SK-N-SH treated with all-trans-retinoic acid at 6 μM for 48 hours (cell line): ENCODE results near the gene PWWP2B.

ENCODE experiments used
- ATAC-seq: fragments of 200-7000 bp; cut with Tn5 transposase; 3 replicates; pipeline ENCODE4 v1.9.1; 2020; ENCODE audit warnings: mild to moderate bottlenecking, moderate library complexity
- BACH2 ChIP-seq: fragments of 250-450 bp; sonication (Bioruptor Pico); IDR thresholded peaks from 2 replicates; pipeline ENCODE4 v1.9.0; 2021; ENCODE audit warnings: mild to moderate bottlenecking, borderline replicate concordance
- CSDC2 ChIP-seq: fragments of 250-450 bp; sonication (Bioruptor Pico); IDR thresholded peaks from 2 replicates; pipeline ENCODE4 v1.5.0; 2020; ENCODE audit warnings: mild to moderate bottlenecking, moderate library complexity
- ISL1 ChIP-seq: fragments of 250-450 bp; sonication (Bioruptor Pico); IDR thresholded peaks from 2 replicates; pipeline ENCODE4 v2.1.2; 2022; ENCODE audit warnings: mild to moderate bottlenecking, moderate library complexity
- OSR1 ChIP-seq: fragments of 250-450 bp; sonication (Bioruptor Pico); IDR thresholded peaks from 2 replicates; pipeline ENCODE4 v1.8.0; 2022; ENCODE audit warnings: moderate library complexity, mild to moderate bottlenecking, inconsistent platforms
- PPARA ChIP-seq: fragments of 250-450 bp; sonication (Bioruptor Pico); IDR thresholded peaks from 2 replicates; pipeline ENCODE4 v1.5.0; 2020; ENCODE audit warnings: mild to moderate bottlenecking, borderline replicate concordance
- RARB ChIP-seq: fragments of 250-450 bp; sonication (Bioruptor Pico); IDR thresholded peaks from 2 replicates; pipeline ENCODE4 v1.8.0; 2021; ENCODE audit warnings: mild to moderate bottlenecking, moderate library complexity
- TOX ChIP-seq: fragments of 250-450 bp; sonication (Bioruptor Pico); IDR thresholded peaks from 2 replicates; pipeline ENCODE4 v1.8.0; 2021; ENCODE audit warnings: mild to moderate bottlenecking, moderate library complexity, borderline replicate concordance
- ZC3H10 ChIP-seq: fragments of 250-450 bp; sonication (Bioruptor Pico); IDR thresholded peaks from 2 replicates; pipeline ENCODE4 v1.5.1; 2021; ENCODE audit warnings: mild to moderate bottlenecking, moderate library complexity
- ZFP3 ChIP-seq: fragments of 250-450 bp; sonication (Bioruptor Pico); IDR thresholded peaks from 2 replicates; pipeline ENCODE4 v1.5.0; 2020; ENCODE audit warnings: mild to moderate bottlenecking, moderate library complexity
- ZFP30 ChIP-seq: fragments of 450-650 bp; formaldehyde crosslinking; IDR thresholded peaks from 2 replicates; pipeline ENCODE4 v1.5.0; 2022; ENCODE audit warnings: mild to moderate bottlenecking, moderate library complexity
- ZNF565 ChIP-seq: fragments of 450-650 bp; formaldehyde crosslinking; conservative IDR thresholded peaks from 2 replicates; pipeline ENCODE4 v1.5.0; 2020; ENCODE audit warnings: low read depth, mild to moderate bottlenecking, moderate library complexity
- ZNF8 ChIP-seq: fragments of 450-650 bp; formaldehyde crosslinking; IDR thresholded peaks from 2 replicates; pipeline ENCODE4 v1.5.0; 2020; ENCODE audit warnings: mild to moderate bottlenecking, moderate library complexity
- TF ChIP-seq, protein P1 (sequence below): fragments of 250-450 bp; sonication (Bioruptor Pico); IDR thresholded peaks from 2 replicates; pipeline ENCODE4 v1.8.0; 2021; ENCODE audit warnings: low read depth, mild to moderate bottlenecking, moderate library complexity, borderline replicate concordance
- TF ChIP-seq, protein P2 (sequence below): fragments of 250-450 bp; sonication (Bioruptor Pico); IDR thresholded peaks from 2 replicates; pipeline ENCODE4 v1.5.1; 2020; ENCODE audit warnings: low read depth, mild to moderate bottlenecking, moderate library complexity
- TF ChIP-seq, protein P3 (sequence below): fragments of 250-450 bp; sonication (Bioruptor Pico); IDR thresholded peaks from 2 replicates; pipeline ENCODE4 v1.5.1; 2021; ENCODE audit warnings: mild to moderate bottlenecking, moderate library complexity

PWWP2B gene

DNA sequence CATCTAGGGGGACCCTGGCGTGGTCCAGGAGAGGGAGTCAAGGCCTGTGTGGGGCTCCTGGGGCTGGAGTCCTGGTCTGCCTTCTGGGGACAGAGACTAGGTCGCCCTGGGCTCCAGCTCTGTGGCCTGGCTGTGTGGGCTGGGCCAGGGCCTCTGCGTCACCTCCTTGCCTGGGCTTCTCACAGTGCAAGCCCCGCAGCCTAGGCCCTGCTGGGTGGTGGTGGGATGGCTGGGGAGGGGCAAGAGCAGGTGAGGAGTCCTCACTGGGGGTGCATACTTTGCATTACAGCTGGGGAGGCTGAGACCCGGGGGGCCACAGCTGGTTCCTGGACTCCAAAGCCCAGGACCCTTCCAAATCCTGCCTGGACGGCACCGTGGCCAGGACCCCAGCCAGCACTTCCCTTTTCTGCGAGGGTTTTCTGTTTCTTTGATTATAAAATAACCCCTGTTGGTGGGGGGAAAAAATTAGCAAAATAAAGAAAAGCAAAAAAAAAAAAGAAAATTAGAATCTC, 23.5 kb downstream of the PWWP2B start:
- no peak for ATAC-seq
- TF ChIP-seq OSR1 (CRISPR knock-in tag) (no peak), ZNF565 (CRISPR knock-in tag) (no peak), ZFP3 (CRISPR knock-in tag) (no peak)
- TF ChIP-seq, protein P1, sequence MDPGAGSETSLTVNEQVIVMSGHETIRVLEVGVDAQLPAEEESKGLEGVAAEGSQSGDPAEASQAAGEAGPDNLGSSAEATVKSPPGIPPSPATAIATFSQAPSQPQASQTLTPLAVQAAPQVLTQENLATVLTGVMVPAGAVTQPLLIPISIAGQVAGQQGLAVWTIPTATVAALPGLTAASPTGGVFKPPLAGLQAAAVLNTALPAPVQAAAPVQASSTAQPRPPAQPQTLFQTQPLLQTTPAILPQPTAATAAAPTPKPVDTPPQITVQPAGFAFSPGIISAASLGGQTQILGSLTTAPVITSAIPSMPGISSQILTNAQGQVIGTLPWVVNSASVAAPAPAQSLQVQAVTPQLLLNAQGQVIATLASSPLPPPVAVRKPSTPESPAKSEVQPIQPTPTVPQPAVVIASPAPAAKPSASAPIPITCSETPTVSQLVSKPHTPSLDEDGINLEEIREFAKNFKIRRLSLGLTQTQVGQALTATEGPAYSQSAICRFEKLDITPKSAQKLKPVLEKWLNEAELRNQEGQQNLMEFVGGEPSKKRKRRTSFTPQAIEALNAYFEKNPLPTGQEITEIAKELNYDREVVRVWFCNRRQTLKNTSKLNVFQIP (CRISPR knock-in tag): no peak

DNA sequence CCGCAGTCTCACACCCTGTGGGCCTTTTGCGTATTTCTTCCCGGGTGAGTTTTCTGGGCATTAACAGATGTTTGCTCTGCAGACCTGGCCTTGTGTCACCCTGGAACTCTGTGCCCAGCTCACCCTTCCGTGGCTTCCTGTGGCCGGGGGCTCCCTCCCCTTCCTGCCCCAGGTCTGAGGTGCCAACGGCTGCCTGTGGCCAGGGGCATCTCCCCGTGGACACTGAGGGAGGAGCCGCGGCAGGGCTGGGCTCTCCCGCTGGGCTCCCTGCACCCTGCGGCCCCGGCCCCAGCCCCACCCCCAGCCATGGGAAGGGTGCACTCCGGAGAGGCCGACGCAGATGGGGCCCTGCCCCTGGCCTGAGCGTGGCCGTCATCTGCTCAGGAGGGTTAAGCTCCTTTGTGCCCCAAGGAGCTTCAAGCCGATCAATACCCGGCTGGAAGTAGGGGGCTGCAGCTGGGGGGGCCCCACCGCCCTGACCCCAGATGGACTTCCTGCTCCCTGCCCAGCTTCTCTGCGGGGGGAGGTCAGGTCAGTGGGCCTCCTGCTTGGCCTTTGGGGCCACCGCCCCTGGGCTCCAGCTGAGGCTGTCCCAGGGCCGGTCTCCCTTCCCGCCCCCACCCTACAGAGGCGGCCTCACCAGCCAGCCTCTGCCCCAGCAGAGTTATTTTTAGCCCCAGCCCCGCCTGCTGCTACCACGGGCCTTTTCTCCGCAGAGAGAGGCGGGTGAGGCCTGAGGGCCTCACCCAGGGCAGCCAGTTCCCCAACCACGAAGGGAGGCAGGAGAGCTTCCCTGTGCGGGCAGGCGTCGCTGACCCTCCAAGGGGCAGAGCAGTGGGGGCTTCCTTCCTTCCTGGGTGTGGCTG, 24.2 kb downstream of the PWWP2B start:
- TF ChIP-seq, protein P2, sequence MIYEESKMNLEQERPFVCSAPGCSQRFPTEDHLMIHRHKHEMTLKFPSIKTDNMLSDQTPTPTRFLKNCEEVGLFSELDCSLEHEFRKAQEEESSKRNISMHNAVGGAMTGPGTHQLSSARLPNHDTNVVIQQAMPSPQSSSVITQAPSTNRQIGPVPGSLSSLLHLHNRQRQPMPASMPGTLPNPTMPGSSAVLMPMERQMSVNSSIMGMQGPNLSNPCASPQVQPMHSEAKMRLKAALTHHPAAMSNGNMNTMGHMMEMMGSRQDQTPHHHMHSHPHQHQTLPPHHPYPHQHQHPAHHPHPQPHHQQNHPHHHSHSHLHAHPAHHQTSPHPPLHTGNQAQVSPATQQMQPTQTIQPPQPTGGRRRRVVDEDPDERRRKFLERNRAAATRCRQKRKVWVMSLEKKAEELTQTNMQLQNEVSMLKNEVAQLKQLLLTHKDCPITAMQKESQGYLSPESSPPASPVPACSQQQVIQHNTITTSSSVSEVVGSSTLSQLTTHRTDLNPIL (CRISPR knock-in tag): no peak
- no peak for TF ChIP-seq ISL1 (CRISPR knock-in tag)
- ATAC-seq: peak; percentile 86

DNA sequence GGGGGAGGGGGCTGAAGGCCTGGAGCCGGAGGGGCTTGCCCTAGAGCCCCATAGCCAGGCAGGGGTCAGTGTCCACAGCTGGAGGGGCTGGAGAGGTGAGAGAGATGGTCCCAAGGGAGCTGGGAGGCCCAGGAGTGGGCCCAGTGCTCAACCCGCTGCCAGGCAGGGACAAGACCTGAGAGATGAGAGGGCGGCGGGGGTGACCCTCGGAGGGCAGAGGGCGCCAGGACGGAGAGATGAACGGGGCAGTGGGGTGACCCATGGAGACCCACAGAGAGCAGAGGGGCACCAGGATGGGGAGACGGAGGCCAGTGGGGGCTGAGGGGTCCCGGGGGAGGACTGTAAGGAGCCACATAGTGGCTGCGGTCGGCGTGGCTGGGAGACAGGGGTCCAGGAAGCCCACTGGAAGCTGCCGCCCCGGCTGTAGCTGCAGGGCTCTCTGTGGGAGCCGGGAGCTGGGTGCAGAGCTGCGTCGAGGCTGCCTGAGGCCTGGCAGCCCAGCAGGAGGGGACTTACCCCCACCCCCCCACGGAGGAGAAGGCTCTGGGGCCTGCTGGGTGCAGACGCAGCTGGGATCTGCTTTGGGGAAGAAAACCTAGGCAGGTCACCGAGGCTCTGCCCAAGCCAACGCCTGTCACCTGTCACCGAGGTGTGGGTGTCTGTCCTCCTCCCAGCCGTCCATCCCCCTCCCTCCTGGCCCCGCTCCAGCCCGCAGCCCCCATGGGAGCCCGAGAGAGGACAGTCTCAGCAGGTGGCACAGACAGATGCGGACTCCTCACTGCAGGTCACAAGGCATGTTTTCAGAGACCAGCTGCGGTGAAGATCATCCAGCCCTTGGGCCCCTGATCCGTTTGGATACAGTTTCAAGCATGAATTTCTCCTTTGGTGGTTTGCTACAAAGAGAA, 25.1 kb downstream of the PWWP2B start:
- TF ChIP-seq ZC3H10 (CRISPR knock-in tag) (no peak), ZFP30 (CRISPR knock-in tag) (no peak), PPARA (CRISPR knock-in tag) (no peak), RARB (CRISPR knock-in tag) (no peak), ZNF8 (CRISPR knock-in tag) (no peak), TOX (CRISPR knock-in tag) (no peak), ZNF565 (CRISPR knock-in tag) (no peak), BACH2 (CRISPR knock-in tag) (no peak), ISL1 (CRISPR knock-in tag) (no peak), ZFP3 (CRISPR knock-in tag) (no peak), CSDC2 (CRISPR knock-in tag) (no peak)
- TF ChIP-seq, protein P1 (CRISPR knock-in tag): no peak
- TF ChIP-seq, protein P2 (CRISPR knock-in tag): no peak
- TF ChIP-seq, protein P3, sequence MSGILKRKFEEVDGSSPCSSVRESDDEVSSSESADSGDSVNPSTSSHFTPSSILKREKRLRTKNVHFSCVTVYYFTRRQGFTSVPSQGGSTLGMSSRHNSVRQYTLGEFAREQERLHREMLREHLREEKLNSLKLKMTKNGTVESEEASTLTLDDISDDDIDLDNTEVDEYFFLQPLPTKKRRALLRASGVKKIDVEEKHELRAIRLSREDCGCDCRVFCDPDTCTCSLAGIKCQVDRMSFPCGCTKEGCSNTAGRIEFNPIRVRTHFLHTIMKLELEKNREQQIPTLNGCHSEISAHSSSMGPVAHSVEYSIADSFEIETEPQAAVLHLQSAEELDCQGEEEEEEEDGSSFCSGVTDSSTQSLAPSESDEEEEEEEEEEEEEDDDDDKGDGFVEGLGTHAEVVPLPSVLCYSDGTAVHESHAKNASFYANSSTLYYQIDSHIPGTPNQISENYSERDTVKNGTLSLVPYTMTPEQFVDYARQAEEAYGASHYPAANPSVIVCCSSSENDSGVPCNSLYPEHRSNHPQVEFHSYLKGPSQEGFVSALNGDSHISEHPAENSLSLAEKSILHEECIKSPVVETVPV (CRISPR knock-in tag): no peak
- no peak; the same call in 2 of the 3 replicates for ATAC-seq
